SK-N-SH (cell line): ENCODE measurements around the gene TMEM59. TPM values are rescaled to one million over a fixed set of nuclear protein-coding genes. Genes with fewer than 3 reads are reported as not detected.

Experiments
- CTCF ChIA-PET: fragments of 300-600, 350-600 bp; formaldehyde crosslinking; extraction: SDS; loops from one replicate; lab custom pipeline; 2021; lab: Yijun Ruan, JAX
- POLR2A ChIA-PET: fragments of 350-600 bp; sonication (Branson Sonifier 250); formaldehyde crosslinking; extraction: SDS; loops from one replicate; lab custom pipeline; 2020; ENCODE audit warnings: antibody characterized with exemption, inconsistent platforms; lab: Yijun Ruan, JAX
- DNase-seq: peaks from one replicate; pipeline ENCODE4 v3.0.0; 2012
- H2AFZ ChIP-seq: fragments of 200-600 bp; sonication (generic); 2 replicates; pipeline ENCODE4 v1.8.1; 2016; ENCODE audit warnings: antibody characterized with exemption, mild to moderate bottlenecking, low read depth
- H3F3A ChIP-seq: fragments of 200-600 bp; sonication (generic); replicated peaks from 2 replicates; pipeline ENCODE3; 2016; ENCODE audit warnings: antibody characterized with exemption, mild to moderate bottlenecking; ENCODE audit not compliant: insufficient read depth
- H3K27ac ChIP-seq, 2 experiments: fragments of 200-500 bp in 1 of 2; fragments of 200-600 bp in 1 of 2; sonication (Bioruptor generic) in 1 of 2; sonication (generic), shearing (Covaris generic) in 1 of 2; 2 replicates each; pipeline versions ENCODE4 v1.5.1 to v1.6.1; 2014 to 2016; ENCODE audit warnings: low read depth in 2 of 2, inconsistent platforms in 1 of 2, low read length in 1 of 2, mild to moderate bottlenecking in 1 of 2, mixed read lengths in 1 of 2
- H3K27me3 ChIP-seq: fragments of 200-600 bp; sonication (generic), shearing (Covaris generic); 2 replicates; pipeline ENCODE4 v1.6.1; 2016; ENCODE audit warnings: mixed run types; ENCODE audit not compliant: insufficient read depth
- H3K36me3 ChIP-seq, 2 experiments: fragments of 200-500 bp in 1 of 2; fragments of 200-600 bp in 1 of 2; sonication (Bioruptor generic) in 1 of 2; sonication (generic) in 1 of 2; replicated peaks in 1 of 2; 2 replicates each; pipeline versions ENCODE3 to v1.5.1; 2014 to 2016; ENCODE audit warnings: low read length in 1 of 2, mild to moderate bottlenecking in 1 of 2; ENCODE audit not compliant: insufficient read depth in 2 of 2, control insufficient read depth in 1 of 2
- H3K4me1 ChIP-seq, 2 experiments: fragments of 200-500 bp in 1 of 2; fragments of 200-600 bp in 1 of 2; sonication (Bioruptor generic) in 1 of 2; sonication (generic), shearing (Covaris generic) in 1 of 2; 2 replicates each; pipeline versions ENCODE4 v1.5.1 to v1.6.1; 2014 to 2016; ENCODE audit warnings: low read depth in 1 of 2, low read length in 1 of 2, mixed run types in 1 of 2; ENCODE audit not compliant: insufficient read depth in 2 of 2, control insufficient read depth in 1 of 2
- H3K4me2 ChIP-seq: fragments of 200-600 bp; sonication (generic), shearing (Covaris generic); 2 replicates; pipeline ENCODE4 v1.6.1; 2017; ENCODE audit warnings: mixed run types
- H3K4me3 ChIP-seq, 2 experiments: fragments of 200-500 bp in 1 of 2; fragments of 200-600 bp in 1 of 2; sonication (Bioruptor generic) in 1 of 2; sonication (generic), shearing (Covaris generic) in 1 of 2; 2 replicates each; pipeline versions ENCODE4 v1.5.1 to v1.8.1; 2014 to 2016; ENCODE audit warnings: low read depth in 2 of 2, inconsistent platforms in 1 of 2, low read length in 1 of 2, mild to moderate bottlenecking in 1 of 2, mixed read lengths in 1 of 2, moderate library complexity in 1 of 2
- H3K79me2 ChIP-seq: fragments of 200-600 bp; sonication (generic); 2 replicates; pipeline ENCODE4 v1.8.1; 2017; ENCODE audit warnings: mild to moderate bottlenecking; ENCODE audit not compliant: insufficient read depth
- H3K9ac ChIP-seq: fragments of 200-600 bp; sonication (generic); 2 replicates; pipeline ENCODE4 v1.6.1; 2017; ENCODE audit warnings: mixed run types
- H3K9me2 ChIP-seq: fragments of 200-600 bp; sonication (generic); 2 replicates; pipeline ENCODE4 v1.6.1; 2017; ENCODE audit warnings: mixed run types
- H3K9me3 ChIP-seq: fragments of 200-600 bp; sonication (generic); 2 replicates; pipeline ENCODE4 v1.6.1; 2017; ENCODE audit warnings: mixed run types, mild to moderate bottlenecking, moderate library complexity
- H4K20me1 ChIP-seq: fragments of 200-600 bp; sonication (generic); 2 replicates; pipeline ENCODE4 v1.6.1; 2017; ENCODE audit warnings: mild to moderate bottlenecking, mixed run types; ENCODE audit not compliant: insufficient read depth
- EZH2phosphoT487 ChIP-seq: fragments of 200-600 bp; sonication (generic); IDR thresholded peaks from 2 replicates; pipeline ENCODE4 v1.6.1; 2017; ENCODE audit warnings: low read depth, mixed run types, mild to moderate bottlenecking, antibody characterized with exemption, moderate library complexity, borderline replicate concordance
- FOSL2 ChIP-seq: IDR thresholded peaks from 2 replicates; pipeline ENCODE4 v1.4.0; 2012; ENCODE audit warnings: low read depth, mild to moderate bottlenecking, moderate library complexity, borderline replicate concordance
- GABPA ChIP-seq: IDR thresholded peaks from 2 replicates; pipeline ENCODE4 v1.4.0; 2012; ENCODE audit warnings: low read depth, mild to moderate bottlenecking
- GATA2 ChIP-seq: sonication (generic); formaldehyde crosslinking; IDR thresholded peaks from 2 replicates; pipeline ENCODE4 v1.5.0; 2020; ENCODE audit warnings: mild to moderate bottlenecking, missing genetic modification reagents
- JUND ChIP-seq: IDR thresholded peaks from 2 replicates; pipeline ENCODE4 v1.4.0; 2012
- MEF2A ChIP-seq: IDR thresholded peaks from 2 replicates; pipeline ENCODE4 v1.4.0; 2012; ENCODE audit warnings: low read depth, borderline replicate concordance
- PBX3 ChIP-seq: IDR thresholded peaks from 2 replicates; pipeline ENCODE4; 2012
- POLR2AphosphoS5 ChIP-seq: IDR thresholded peaks from 2 replicates; pipeline ENCODE4 v1.6.1; 2012; ENCODE audit warnings: low read depth, low read length
- RAD21 ChIP-seq: IDR thresholded peaks from 2 replicates; pipeline ENCODE4 v1.6.1; 2012; ENCODE audit warnings: mild to moderate bottlenecking, low read length
- RFX5 ChIP-seq: IDR thresholded peaks from 2 replicates; pipeline ENCODE4 v1.6.1; 2012; ENCODE audit warnings: mild to moderate bottlenecking, improper control_type of control experiment, low read length
- RXRA ChIP-seq: IDR thresholded peaks from 2 replicates; pipeline ENCODE4 v1.4.0; 2012; ENCODE audit warnings: low read depth, mild to moderate bottlenecking, borderline replicate concordance
- SMC3 ChIP-seq: IDR thresholded peaks from 2 replicates; pipeline ENCODE4 v1.6.1; 2012; ENCODE audit warnings: low read depth, low read length, improper control_type of control experiment
- TAF1 ChIP-seq: IDR thresholded peaks from 2 replicates; pipeline ENCODE4 v1.6.1; 2012; ENCODE audit warnings: low read depth, mild to moderate bottlenecking, low read length, moderate library complexity, borderline replicate concordance
- TCF12 ChIP-seq: IDR thresholded peaks from 2 replicates; pipeline ENCODE4 v1.4.0; 2012
- WGBS: methylation state at CpG from one replicate; pipeline ENCODE4 v1.1.6; 2017; ENCODE audit warnings: low lambda C conversion rate; 5-methylcytosine and 5-hydroxymethylcytosine counted together
- polyA plus RNA-seq, 3 experiments: library from polyadenylated mRNA; depleted of rRNA; stranded (reverse); fragments of >200 nt; gene quantifications; 2 replicates each; pipeline ENCODE4 v1.2.3, GENCODE V29; 2012
- TF ChIP-seq, protein P1 (sequence below): IDR thresholded peaks from 2 replicates; pipeline ENCODE4 v1.4.0; 2012; ENCODE audit warnings: low read depth
- TF ChIP-seq, protein P2 (sequence below): IDR thresholded peaks from 2 replicates; pipeline ENCODE4 v1.6.1; 2012; ENCODE audit warnings: mild to moderate bottlenecking, low read depth, low read length, moderate library complexity
- TF ChIP-seq, protein P3 (sequence below): IDR thresholded peaks from 2 replicates; pipeline ENCODE4 v1.4.0; 2012; ENCODE audit warnings: low read depth, borderline replicate concordance

TMEM59 gene
- polyA plus RNA-seq, 1 of the 3 experiments (the other 2 are of a cell fraction), result 249 TPM

- Histone ChIP-seq H3K27me3 (no peaks in the 10 kb centered on the region), H3K27ac (no peak within 1 kb of the TSS), H3K4me2 (no peak within 1 kb of the TSS), H3K4me3 (no peak within 1 kb of the TSS), H3F3A (no peaks in the 10 kb centered on the region), H4K20me1 (no peaks in the 10 kb centered on the region), H3K9me3 (no peaks in the 10 kb centered on the region), H3K36me3 (no peaks in the 10 kb centered on the region), H3K9me2 (no peaks in the 10 kb centered on the region), H2AFZ (no peak within 1 kb of the TSS), H3K9ac (no peak within 1 kb of the TSS), H3K4me1 (peaks cover 0 to 3% of the 10 kb centered on the region in 2 experiments; a peak in 1 of 4 replicates), H3K79me2 (no peaks in the 10 kb centered on the region)
- TF ChIP-seq, protein P1, sequence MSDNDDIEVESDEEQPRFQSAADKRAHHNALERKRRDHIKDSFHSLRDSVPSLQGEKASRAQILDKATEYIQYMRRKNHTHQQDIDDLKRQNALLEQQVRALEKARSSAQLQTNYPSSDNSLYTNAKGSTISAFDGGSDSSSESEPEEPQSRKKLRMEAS, result no peak
- TF ChIP-seq TAF1 (no peak), EZH2phosphoT487 (no peak), RAD21 (no peak), GABPA (no peak), FOSL2 (no peak), TCF12 (no peak), POLR2AphosphoS5 (no peak), JUND (no peak), GATA2 (CRISPR knock-in tag) (no peak), PBX3 (no peak), SMC3 (no peak), RFX5 (no peak), RXRA (no peak), MEF2A (no peak)
- TF ChIP-seq, protein P2, sequence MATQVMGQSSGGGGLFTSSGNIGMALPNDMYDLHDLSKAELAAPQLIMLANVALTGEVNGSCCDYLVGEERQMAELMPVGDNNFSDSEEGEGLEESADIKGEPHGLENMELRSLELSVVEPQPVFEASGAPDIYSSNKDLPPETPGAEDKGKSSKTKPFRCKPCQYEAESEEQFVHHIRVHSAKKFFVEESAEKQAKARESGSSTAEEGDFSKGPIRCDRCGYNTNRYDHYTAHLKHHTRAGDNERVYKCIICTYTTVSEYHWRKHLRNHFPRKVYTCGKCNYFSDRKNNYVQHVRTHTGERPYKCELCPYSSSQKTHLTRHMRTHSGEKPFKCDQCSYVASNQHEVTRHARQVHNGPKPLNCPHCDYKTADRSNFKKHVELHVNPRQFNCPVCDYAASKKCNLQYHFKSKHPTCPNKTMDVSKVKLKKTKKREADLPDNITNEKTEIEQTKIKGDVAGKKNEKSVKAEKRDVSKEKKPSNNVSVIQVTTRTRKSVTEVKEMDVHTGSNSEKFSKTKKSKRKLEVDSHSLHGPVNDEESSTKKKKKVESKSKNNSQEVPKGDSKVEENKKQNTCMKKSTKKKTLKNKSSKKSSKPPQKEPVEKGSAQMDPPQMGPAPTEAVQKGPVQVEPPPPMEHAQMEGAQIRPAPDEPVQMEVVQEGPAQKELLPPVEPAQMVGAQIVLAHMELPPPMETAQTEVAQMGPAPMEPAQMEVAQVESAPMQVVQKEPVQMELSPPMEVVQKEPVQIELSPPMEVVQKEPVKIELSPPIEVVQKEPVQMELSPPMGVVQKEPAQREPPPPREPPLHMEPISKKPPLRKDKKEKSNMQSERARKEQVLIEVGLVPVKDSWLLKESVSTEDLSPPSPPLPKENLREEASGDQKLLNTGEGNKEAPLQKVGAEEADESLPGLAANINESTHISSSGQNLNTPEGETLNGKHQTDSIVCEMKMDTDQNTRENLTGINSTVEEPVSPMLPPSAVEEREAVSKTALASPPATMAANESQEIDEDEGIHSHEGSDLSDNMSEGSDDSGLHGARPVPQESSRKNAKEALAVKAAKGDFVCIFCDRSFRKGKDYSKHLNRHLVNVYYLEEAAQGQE, result no peak
- TF ChIP-seq, protein P3, sequence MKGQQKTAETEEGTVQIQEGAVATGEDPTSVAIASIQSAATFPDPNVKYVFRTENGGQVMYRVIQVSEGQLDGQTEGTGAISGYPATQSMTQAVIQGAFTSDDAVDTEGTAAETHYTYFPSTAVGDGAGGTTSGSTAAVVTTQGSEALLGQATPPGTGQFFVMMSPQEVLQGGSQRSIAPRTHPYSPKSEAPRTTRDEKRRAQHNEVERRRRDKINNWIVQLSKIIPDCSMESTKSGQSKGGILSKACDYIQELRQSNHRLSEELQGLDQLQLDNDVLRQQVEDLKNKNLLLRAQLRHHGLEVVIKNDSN, result no peak
- ChIA-PET POLR2A (no interaction called here), CTCF (interaction anchor here (0.8 kb wide), 1 partner anchor 458 kb away, joined by 3 read pairs; no protein-coding TSS in a partner anchor)
- 50% methylated on average over 6 of the region's 6 CpGs for WGBS
- DNase-seq, result no peak
Measured at GRCh38 chr1:54017979-54018378, 35.0 kb downstream of the TMEM59 start, which contains the start of gene LDLRAD1. Gene LDLRAD1 (minus strand): TSS chr1:54018186. CDS start chr1:54018112, 74 bp downstream.
